CD4-positive, CD25-positive, alpha-beta regulatory T cell (primary cell): ENCODE results near the gene NEGR1. TPM values are rescaled to one million over a fixed set of nuclear protein-coding genes. Genes with fewer than 3 reads are reported as not detected.

Source experiments
- ATAC-seq, 2 donors: fragments of 150-1000 bp; cut with Tn5 transposase; one replicate each; pipeline ENCODE4 v1.10.0; 2021; ENCODE audit warnings: low read depth in 2 of 2, moderate number of reproducible peaks in 2 of 2, moderate library complexity in 1 of 2
- DNase-seq, 3 donors: peaks; one replicate each; pipeline versions ENCODE4 v3.0.0 to v3.0.0-alpha.2; 2012 to 2022; ENCODE audit warnings: mixed read lengths in 1 of 3
- H3K27ac ChIP-seq: one replicate; pipeline ENCODE4 v1.7.0; 2013; ENCODE audit warnings: mild to moderate bottlenecking, low read length; ENCODE audit not compliant: insufficient read depth, poor library complexity, severe bottlenecking
- H3K27me3 ChIP-seq: one replicate; pipeline ENCODE4 v1.7.0; 2013; ENCODE audit warnings: low read length; ENCODE audit not compliant: control insufficient read depth, insufficient read depth
- H3K36me3 ChIP-seq: one replicate; pipeline ENCODE4 v1.7.0; 2013; ENCODE audit warnings: mild to moderate bottlenecking, low read length, moderate library complexity; ENCODE audit not compliant: control insufficient read depth, insufficient read depth
- H3K4me1 ChIP-seq: 2 replicates; pipeline ENCODE4 v1.7.0; 2013; ENCODE audit warnings: mild to moderate bottlenecking, low read length; ENCODE audit not compliant: insufficient read depth, control insufficient read depth, poor library complexity, severe bottlenecking
- H3K4me3 ChIP-seq: one replicate; pipeline ENCODE4 v1.7.0; 2013; ENCODE audit warnings: low read depth, mild to moderate bottlenecking, low read length, moderate library complexity
- H3K9me3 ChIP-seq, 2 experiments: 1 replicate in 1 of 2; 2 replicates in 1 of 2; pipeline ENCODE4 v1.7.0; 2013; ENCODE audit warnings: low read length in 2 of 2, mild to moderate bottlenecking in 1 of 2, moderate library complexity in 1 of 2; ENCODE audit not compliant: control insufficient read depth in 2 of 2
- H3K27ac Mint-ChIP-seq, 3 donors: one replicate each; pipeline ENCODE4 v1.8.0; 2020 to 2022; ENCODE audit warnings: mild to moderate bottlenecking in 3 of 3, mixed read lengths in 3 of 3, moderate library complexity in 2 of 3
- H3K27me3 Mint-ChIP-seq: one replicate; pipeline ENCODE4 v1.8.0; 2022; ENCODE audit warnings: mild to moderate bottlenecking, mixed read lengths
- H3K36me3 Mint-ChIP-seq: one replicate; pipeline ENCODE4 v1.8.0; 2020; ENCODE audit warnings: mixed read lengths
- H3K4me1 Mint-ChIP-seq, 4 donors: one replicate each; pipeline ENCODE4 v1.8.0; 2020 to 2022; ENCODE audit warnings: mixed read lengths in 4 of 4, mild to moderate bottlenecking in 1 of 4
- H3K4me3 Mint-ChIP-seq, 4 donors: one replicate each; pipeline ENCODE4 v1.8.0; 2020 to 2022; ENCODE audit warnings: mild to moderate bottlenecking in 4 of 4, mixed read lengths in 4 of 4, moderate library complexity in 3 of 4
- H3K9me3 Mint-ChIP-seq, 7 donors: one replicate each; pipeline ENCODE4 v1.8.0; 2020 to 2022; ENCODE audit warnings: mixed read lengths in 7 of 7, mild to moderate bottlenecking in 3 of 7, moderate library complexity in 2 of 7
- polyA plus RNA-seq, 4 donors: library from polyadenylated mRNA; unstranded; fragments of 300-500 nt; fragmentation: Illumina TruSeq; gene quantifications; one replicate each; pipeline ENCODE4 v1.2.3, GENCODE V29; 2021
- total RNA-seq: library from RNA; stranded (reverse); gene quantifications from one replicate; pipeline ENCODE4 v1.2.3, GENCODE V29; 2022

NEGR1 gene
- total and polyA plus RNA-seq, 5 donors from 2014 or later: not detected

DNA sequence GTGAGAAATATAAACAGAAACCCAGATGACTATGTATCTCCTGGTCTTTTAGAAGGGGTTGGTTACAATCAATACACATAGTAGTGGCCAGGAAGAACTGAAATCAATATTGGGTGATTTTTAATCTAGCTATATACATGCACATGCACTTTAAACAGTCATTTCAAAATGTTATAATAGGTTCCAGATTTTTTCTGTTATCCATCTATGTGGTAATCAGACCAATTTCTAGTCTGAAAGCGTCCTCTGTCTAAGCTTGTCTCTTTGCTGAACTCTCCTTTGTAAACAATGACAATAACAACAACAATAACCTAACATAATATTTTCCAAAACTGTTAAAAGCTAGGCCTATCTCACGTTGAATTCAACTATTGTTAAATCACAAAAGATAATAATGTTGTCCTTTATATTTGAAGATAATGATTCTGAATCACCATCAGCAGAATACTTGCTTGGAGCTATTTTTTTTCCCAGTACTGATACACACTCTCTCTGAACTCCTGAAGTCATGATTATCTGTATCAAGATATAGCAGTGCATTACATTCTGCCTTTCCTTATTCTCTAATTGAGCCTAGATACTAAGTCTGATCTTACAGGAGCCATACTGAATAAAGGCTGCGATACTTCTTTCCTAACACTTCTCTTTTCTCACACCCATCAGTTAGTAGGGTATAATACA, 704.7 kb downstream of the NEGR1 start:
- no peaks in the 10 kb centered on the region for H3K36me3 Mint-ChIP-seq
- no peak overlapping the region for H3K27ac ChIP-seq
- H3K27me3 ChIP-seq: no peaks in the 10 kb centered on the region
- H3K9me3 ChIP-seq: peaks cover 2 to 3% of the 10 kb centered on the region in 2 experiments
- no peaks in the 10 kb centered on the region for H3K27me3 Mint-ChIP-seq
- ATAC-seq (no peak), DNase-seq (no peak)
- no peak overlapping the region for H3K4me3 Mint-ChIP-seq
- H3K36me3 ChIP-seq: no peaks in the 10 kb centered on the region
- H3K4me1 ChIP-seq: no peaks in the 10 kb centered on the region
- no peak overlapping the region for H3K27ac Mint-ChIP-seq
- no peak overlapping the region for H3K4me3 ChIP-seq
- H3K4me1 Mint-ChIP-seq: no peaks in the 10 kb centered on the region
- peaks cover 1 to 14% (median 6%) of the 10 kb centered on the region in 7 donors for H3K9me3 Mint-ChIP-seq

DNA sequence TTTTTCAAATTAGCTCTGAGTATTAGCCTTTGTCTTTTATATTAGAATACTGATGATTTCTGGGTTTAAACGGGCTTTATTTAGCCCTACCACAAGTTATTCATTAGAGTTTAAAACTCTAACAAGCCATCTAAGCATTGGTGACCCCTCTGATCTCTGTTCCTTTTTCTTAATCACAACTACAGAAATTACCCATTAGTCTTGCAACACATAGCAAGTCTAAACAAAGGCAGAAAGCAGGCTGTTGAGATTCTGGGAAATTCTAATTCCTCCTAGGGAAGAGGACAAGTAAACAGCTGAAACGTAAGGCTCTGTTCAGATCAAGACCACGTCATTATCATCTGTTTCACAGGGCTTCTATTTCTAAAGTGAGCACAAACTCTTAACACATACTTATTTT, 710.3 kb downstream of the NEGR1 start:
- no peaks in the 10 kb centered on the region for H3K27me3 Mint-ChIP-seq
- no peaks in the 10 kb centered on the region for H3K4me1 ChIP-seq
- no peak for ATAC-seq

GRCh38 chr1:71566413-71566812, 715.9 kb downstream of the NEGR1 start:
- no peak for ATAC-seq
- no peak overlapping the region for H3K4me3 Mint-ChIP-seq
- H3K36me3 Mint-ChIP-seq: no peaks in the 10 kb centered on the region
- H3K27ac Mint-ChIP-seq: no peak overlapping the region
- peaks cover 0 to 5% (median 0%) of the 10 kb centered on the region in 7 donors for H3K9me3 Mint-ChIP-seq
- H3K9me3 ChIP-seq: no peaks in the 10 kb centered on the region
- H3K27me3 ChIP-seq: no peaks in the 10 kb centered on the region
- H3K4me1 Mint-ChIP-seq: no peaks in the 10 kb centered on the region
- H3K4me1 ChIP-seq: no peaks in the 10 kb centered on the region
- no peak overlapping the region for H3K27ac ChIP-seq
- DNase-seq: no peak
- no peak overlapping the region for H3K4me3 ChIP-seq
- H3K27me3 Mint-ChIP-seq: no peaks in the 10 kb centered on the region
- H3K36me3 ChIP-seq: no peaks in the 10 kb centered on the region

More for the DNA sequence above, 710.3 kb downstream of the NEGR1 start:
- Histone ChIP-seq H3K27me3 (no peaks in the 10 kb centered on the region), H3K36me3 (no peaks in the 10 kb centered on the region), H3K4me3 (no peak overlapping the region), H3K27ac (no peak overlapping the region), H3K9me3 (peaks cover 2 to 7% of the 10 kb centered on the region in 2 experiments)
- H3K27ac Mint-ChIP-seq: no peak overlapping the region
- no peak for DNase-seq
- H3K4me3 Mint-ChIP-seq: no peak overlapping the region
- H3K4me1 Mint-ChIP-seq: no peaks in the 10 kb centered on the region
- peaks cover 0 to 17% (median 2%) of the 10 kb centered on the region in 7 donors for H3K9me3 Mint-ChIP-seq
- no peaks in the 10 kb centered on the region for H3K36me3 Mint-ChIP-seq

- H3K4me1 ChIP-seq: no peaks in the 10 kb centered on the region
- H3K4me3 Mint-ChIP-seq: no peak overlapping the region
- H3K36me3 Mint-ChIP-seq: no peaks in the 10 kb centered on the region
- no peaks in the 10 kb centered on the region for H3K36me3 ChIP-seq
- no peak overlapping the region for H3K27ac Mint-ChIP-seq
- H3K27ac ChIP-seq: no peak overlapping the region
- ATAC-seq: no peak
- DNase-seq: no peak
- no peaks in the 10 kb centered on the region for H3K27me3 Mint-ChIP-seq
- H3K4me3 ChIP-seq: no peak overlapping the region
- no peaks in the 10 kb centered on the region for H3K4me1 Mint-ChIP-seq
- peaks cover 0 to 5% (median 0%) of the 10 kb centered on the region in 7 donors for H3K9me3 Mint-ChIP-seq
- H3K9me3 ChIP-seq: no peaks in the 10 kb centered on the region
- no peaks in the 10 kb centered on the region for H3K27me3 ChIP-seq
Measured at GRCh38 chr1:71565831-71566230, 716.5 kb downstream of the NEGR1 start.

DNA sequence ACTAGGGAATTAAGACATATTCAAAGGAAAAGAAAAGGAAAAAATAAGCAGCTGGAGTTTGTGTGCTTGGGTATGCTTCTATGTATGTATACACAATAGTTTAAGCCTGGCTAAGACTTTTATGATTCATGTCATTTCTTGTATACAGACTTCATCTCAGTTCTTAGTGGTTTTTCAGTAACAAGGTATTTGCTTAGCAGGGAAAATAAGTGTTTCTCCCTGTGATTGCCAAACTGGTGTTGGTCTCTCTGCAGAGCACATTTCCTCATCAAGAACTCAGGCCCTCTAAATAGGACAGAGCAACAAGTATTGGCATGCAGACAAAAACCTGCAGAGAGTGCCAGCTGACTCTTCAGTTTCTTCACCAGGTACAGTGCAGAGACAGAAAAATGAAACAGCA, 717.1 kb downstream of the NEGR1 start:
- Histone ChIP-seq H3K36me3 (no peaks in the 10 kb centered on the region), H3K27me3 (no peaks in the 10 kb centered on the region), H3K9me3 (no peaks in the 10 kb centered on the region), H3K4me1 (no peaks in the 10 kb centered on the region), H3K4me3 (no peak overlapping the region), H3K27ac (no peak overlapping the region)
- ATAC-seq (no peak), DNase-seq (no peak)
- Mint-ChIP-seq H3K36me3 (no peaks in the 10 kb centered on the region), H3K27ac (no peak overlapping the region), H3K27me3 (no peaks in the 10 kb centered on the region), H3K4me3 (no peak overlapping the region), H3K9me3 (peaks cover 0 to 5% (median 0%) of the 10 kb centered on the region in 7 donors), H3K4me1 (no peaks in the 10 kb centered on the region)

GRCh38 chr1:71562298-71562697, 720.0 kb downstream of the NEGR1 start:
- ATAC-seq (no peak), DNase-seq (no peak)
- no peak overlapping the region for H3K27ac Mint-ChIP-seq
- Histone ChIP-seq H3K27ac (no peak overlapping the region), H3K36me3 (no peaks in the 10 kb centered on the region), H3K4me3 (no peak overlapping the region), H3K4me1 (no peaks in the 10 kb centered on the region), H3K27me3 (no peaks in the 10 kb centered on the region), H3K9me3 (no peaks in the 10 kb centered on the region)
- H3K4me1 Mint-ChIP-seq: no peaks in the 10 kb centered on the region
- no peaks in the 10 kb centered on the region for H3K36me3 Mint-ChIP-seq
- H3K4me3 Mint-ChIP-seq: no peak overlapping the region
- no peaks in the 10 kb centered on the region for H3K27me3 Mint-ChIP-seq
- H3K9me3 Mint-ChIP-seq: peaks cover 0 to 9% (median 1%) of the 10 kb centered on the region in 7 donors

GRCh38 chr1:71561729-71562128, 720.6 kb downstream of the NEGR1 start:
- H3K9me3 ChIP-seq: no peaks in the 10 kb centered on the region
- Mint-ChIP-seq H3K27ac (no peak overlapping the region), H3K4me3 (no peak overlapping the region), H3K36me3 (no peaks in the 10 kb centered on the region), H3K4me1 (no peaks in the 10 kb centered on the region), H3K9me3 (peaks cover 0 to 11% (median 4%) of the 10 kb centered on the region in 7 donors), H3K27me3 (no peaks in the 10 kb centered on the region)
- H3K4me1 ChIP-seq: no peaks in the 10 kb centered on the region
- no peaks in the 10 kb centered on the region for H3K27me3 ChIP-seq
- no peak for DNase-seq
- no peak overlapping the region for H3K4me3 ChIP-seq
- H3K36me3 ChIP-seq: no peaks in the 10 kb centered on the region
- ATAC-seq: no peak
- H3K27ac ChIP-seq: no peak overlapping the region

GRCh38 chr1:71561206-71561605, 721.1 kb downstream of the NEGR1 start:
- H3K9me3 ChIP-seq: no peaks in the 10 kb centered on the region
- ATAC-seq (no peak), DNase-seq (no peak)
- no peaks in the 10 kb centered on the region for H3K4me1 Mint-ChIP-seq
- no peak overlapping the region for H3K4me3 ChIP-seq
- no peaks in the 10 kb centered on the region for H3K36me3 ChIP-seq
- no peaks in the 10 kb centered on the region for H3K36me3 Mint-ChIP-seq
- no peak overlapping the region for H3K4me3 Mint-ChIP-seq
- no peaks in the 10 kb centered on the region for H3K4me1 ChIP-seq
- no peak overlapping the region for H3K27ac Mint-ChIP-seq
- H3K27me3 ChIP-seq: no peaks in the 10 kb centered on the region
- H3K27ac ChIP-seq: no peak overlapping the region
- H3K9me3 Mint-ChIP-seq: peaks cover 0 to 11% (median 4%) of the 10 kb centered on the region in 7 donors
- H3K27me3 Mint-ChIP-seq: no peaks in the 10 kb centered on the region
